Activated CD4-positive, alpha-beta T cell treated with anti-CD3 and anti-CD28 coated beads, Interleukin-2, amount 10 ng/mL, durations not matched to agents 7 days and 5 days (primary cell): ENCODE data around the gene ONECUT1. TPM values are rescaled to one million over a fixed set of nuclear protein-coding genes. Genes with fewer than 3 reads are reported as not detected.

Experiments used
- CTCF ChIA-PET: fragments of 350-600 bp; sonication (Branson Sonifier 250); formaldehyde crosslinking; loops from one replicate; lab custom pipeline; 2021; ENCODE audit warnings: antibody characterized with exemption; lab: Charles Lee
- POLR2A ChIA-PET: fragments of 350-600 bp; sonication (Branson Sonifier 250); formaldehyde crosslinking; loops from one replicate; lab custom pipeline; 2021; ENCODE audit warnings: antibody characterized with exemption; lab: Charles Lee
- DNase-seq: peaks from one replicate; pipeline ENCODE4 v3.0.0-alpha.2; 2020
- H3K27ac Mint-ChIP-seq: one replicate; pipeline ENCODE4 v1.8.0; 2021; ENCODE audit warnings: mild to moderate bottlenecking, moderate library complexity, mixed read lengths
- H3K27me3 Mint-ChIP-seq: one replicate; pipeline ENCODE4 v1.8.0; 2021; ENCODE audit warnings: mixed read lengths
- H3K36me3 Mint-ChIP-seq: one replicate; pipeline ENCODE4 v1.8.0; 2021; ENCODE audit warnings: low read depth, mixed read lengths
- H3K4me1 Mint-ChIP-seq: one replicate; pipeline ENCODE4 v1.8.0; 2021; ENCODE audit warnings: mixed read lengths
- H3K4me3 Mint-ChIP-seq: one replicate; pipeline ENCODE4 v1.8.0; 2021; ENCODE audit warnings: mild to moderate bottlenecking, moderate library complexity, mixed read lengths
- H3K9me3 Mint-ChIP-seq: one replicate; pipeline ENCODE4 v1.8.0; 2021; ENCODE audit warnings: mixed read lengths
- total RNA-seq, 2 experiments: library from RNA; stranded (reverse); gene quantifications; one replicate each; pipeline ENCODE4 v1.2.3, GENCODE V29; 2021

ONECUT1 gene
- total RNA-seq, 2 experiments from 2014 or later: not detected

DNA sequence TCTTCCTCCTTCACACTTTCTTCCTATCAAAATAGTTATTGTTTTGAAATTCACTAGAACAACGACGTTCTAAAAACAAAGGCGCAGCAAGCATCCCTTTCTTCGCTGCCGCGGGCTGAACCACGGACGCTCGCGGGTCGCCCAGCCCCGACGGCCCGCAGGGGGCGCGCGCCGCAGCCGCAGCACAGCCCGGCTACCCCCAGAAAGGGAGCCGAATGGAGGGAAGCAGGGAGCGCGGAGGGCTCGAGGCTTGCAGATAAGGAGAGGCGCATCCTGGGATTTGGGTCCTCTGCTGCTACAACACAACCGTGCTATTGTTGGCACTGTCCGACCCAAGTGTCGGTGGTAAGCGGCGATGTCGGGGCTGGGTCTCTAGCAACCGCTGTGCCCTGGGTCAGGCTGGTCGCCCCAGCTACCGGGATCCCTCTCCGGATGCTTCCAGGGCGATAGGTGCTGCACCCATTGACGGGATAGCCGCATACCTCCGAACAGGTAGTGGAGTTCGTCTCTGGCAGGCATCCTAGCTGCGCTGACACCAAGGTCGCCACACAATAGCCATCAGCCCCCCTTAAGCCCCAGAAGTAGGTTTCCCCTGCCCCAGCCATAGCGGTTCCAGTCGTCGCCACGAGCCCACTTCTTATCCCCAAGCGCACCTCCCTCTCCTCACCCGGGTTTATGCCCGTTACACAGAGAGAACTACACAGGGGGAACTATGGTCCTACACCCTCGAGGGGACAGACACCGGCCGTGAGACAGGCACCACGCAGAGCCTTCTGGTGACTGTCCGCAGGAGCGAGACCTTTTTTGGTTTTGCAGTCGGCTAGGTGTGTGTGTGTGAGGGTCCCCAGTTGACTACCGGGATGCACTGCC lies 6.0 kb downstream of the ONECUT1 start:
- ChIA-PET POLR2A (no interaction called here), CTCF (interaction anchor here (0.7 to 1.5 kb wide), 3 partner anchors 9 to 21 kb away, joined by 3 to 6 read pairs (median 4); no protein-coding TSS in a partner anchor)
- DNase-seq: no peak
- H3K9me3 Mint-ChIP-seq: no peaks in the 10 kb centered on the region
- no peak overlapping the region for H3K4me3 Mint-ChIP-seq
- H3K27ac Mint-ChIP-seq: peak overlapping the region; percentile 25
- H3K4me1 Mint-ChIP-seq: peaks cover 20% of the 10 kb centered on the region
- peaks cover 2% of the 10 kb centered on the region for H3K36me3 Mint-ChIP-seq
- H3K27me3 Mint-ChIP-seq: peaks cover 86% of the 10 kb centered on the region

DNA sequence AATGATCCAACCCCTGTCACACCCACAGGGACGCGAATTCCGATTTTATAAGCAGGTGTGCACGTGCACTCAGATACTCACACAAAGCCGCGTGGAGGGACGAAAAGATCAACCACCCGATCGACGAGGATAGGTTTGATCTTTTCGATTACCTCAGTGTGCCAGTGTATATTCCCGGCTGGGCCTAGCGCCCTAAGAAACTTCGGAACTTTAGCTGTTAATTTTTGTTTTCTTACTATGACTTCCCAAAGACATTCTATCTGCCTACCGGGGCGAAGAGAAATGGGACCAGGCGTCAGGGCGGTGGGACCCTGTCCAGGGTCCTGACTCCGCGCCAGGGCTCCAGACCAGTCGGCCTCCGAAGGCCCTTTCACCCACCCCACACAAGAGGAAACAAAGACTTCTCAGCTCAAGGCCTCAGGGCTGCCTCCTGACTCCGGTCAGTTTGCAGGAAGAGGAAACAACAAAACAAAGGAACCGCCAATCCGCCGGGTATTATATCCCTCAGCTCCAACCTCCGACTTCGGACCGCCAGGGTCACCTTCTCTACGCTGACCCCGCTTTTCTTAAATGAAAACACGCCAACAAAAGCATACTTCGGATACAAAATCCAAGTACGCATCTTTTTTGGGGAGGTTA lies 6.8 kb downstream of the ONECUT1 start:
- Mint-ChIP-seq H3K27me3 (peaks cover 82% of the 10 kb centered on the region), H3K4me1 (peaks cover 19% of the 10 kb centered on the region), H3K36me3 (peaks cover 2% of the 10 kb centered on the region), H3K27ac (peak overlapping the region; percentile 54), H3K9me3 (no peaks in the 10 kb centered on the region), H3K4me3 (no peak overlapping the region)
- no peak for DNase-seq
- POLR2A ChIA-PET: no interaction called here
- CTCF ChIA-PET: interaction anchor here (1.1 to 1.5 kb wide), 3 partner anchors 10 to 22 kb away, joined by 3 to 6 read pairs (median 4); no protein-coding TSS in a partner anchor

DNA sequence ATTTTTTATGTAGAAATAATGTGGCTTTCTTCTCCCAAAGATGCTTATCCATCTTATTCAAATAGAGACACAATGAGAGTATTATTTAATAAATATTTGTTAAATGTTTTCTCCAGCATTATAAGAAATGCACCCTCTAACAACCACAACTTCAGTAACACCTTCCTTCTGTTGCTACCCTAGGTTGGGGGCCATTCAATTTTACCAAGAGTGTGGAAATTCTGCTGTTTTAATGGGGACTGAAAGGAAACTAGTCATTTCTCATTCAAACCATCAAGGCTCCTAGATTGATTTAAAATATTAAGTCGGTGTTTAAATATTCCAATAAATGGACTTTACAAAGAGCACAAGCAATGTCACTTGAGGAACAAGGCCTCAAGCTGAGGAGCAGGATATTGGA lies 7.6 kb downstream of the ONECUT1 start:
- DNase-seq: no peak
- Mint-ChIP-seq H3K27me3 (peaks cover 81% of the 10 kb centered on the region), H3K36me3 (peaks cover 2% of the 10 kb centered on the region), H3K4me3 (no peak overlapping the region), H3K27ac (no peak overlapping the region), H3K4me1 (peaks cover 14% of the 10 kb centered on the region), H3K9me3 (no peaks in the 10 kb centered on the region)
- POLR2A ChIA-PET: no interaction called here
- CTCF ChIA-PET: interaction anchor here (1.1 to 1.5 kb wide), 3 partner anchors 11 to 23 kb away, joined by 3 to 6 read pairs (median 4); no protein-coding TSS in a partner anchor

DNA sequence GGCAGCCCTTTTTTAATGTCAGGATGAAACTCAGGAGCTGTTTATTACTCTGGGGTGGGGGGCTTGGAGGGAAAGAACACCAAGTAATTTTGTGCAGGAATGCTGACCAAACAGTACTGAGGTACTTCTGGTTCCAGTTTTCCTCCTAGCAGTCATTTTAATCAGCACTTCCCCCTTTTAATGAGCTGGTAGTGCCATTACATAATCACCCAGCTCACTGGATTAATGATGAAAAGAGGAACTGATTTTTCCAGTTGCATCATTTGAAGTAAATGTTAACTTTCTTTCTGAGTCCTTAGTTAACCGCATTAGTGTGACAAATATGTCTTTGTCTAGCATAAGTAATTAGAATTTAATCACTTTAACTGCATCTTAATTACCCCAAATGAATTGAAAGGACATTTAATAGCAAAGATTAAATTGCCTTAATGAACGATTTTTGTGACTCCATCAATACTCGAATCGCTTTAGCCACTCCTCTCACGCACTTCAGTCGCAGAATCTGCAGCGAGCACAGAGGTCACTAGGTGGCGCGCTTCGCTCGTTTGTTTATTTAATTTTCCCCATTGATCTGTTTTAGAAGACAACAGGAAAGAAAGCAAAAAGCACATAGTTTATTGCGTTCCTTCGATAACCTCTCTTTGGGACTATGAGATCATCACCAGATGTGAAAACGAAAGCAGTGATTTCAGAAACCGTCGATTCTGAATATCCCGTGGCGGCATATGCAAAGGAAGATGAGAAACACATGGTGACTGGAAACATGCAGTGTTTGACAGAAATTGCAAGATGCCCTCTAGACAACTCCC lies 9.8 kb downstream of the ONECUT1 start:
- Mint-ChIP-seq H3K4me3 (no peak overlapping the region), H3K27me3 (peaks cover 77% of the 10 kb centered on the region)
- POLR2A ChIA-PET: no interaction called here

DNA sequence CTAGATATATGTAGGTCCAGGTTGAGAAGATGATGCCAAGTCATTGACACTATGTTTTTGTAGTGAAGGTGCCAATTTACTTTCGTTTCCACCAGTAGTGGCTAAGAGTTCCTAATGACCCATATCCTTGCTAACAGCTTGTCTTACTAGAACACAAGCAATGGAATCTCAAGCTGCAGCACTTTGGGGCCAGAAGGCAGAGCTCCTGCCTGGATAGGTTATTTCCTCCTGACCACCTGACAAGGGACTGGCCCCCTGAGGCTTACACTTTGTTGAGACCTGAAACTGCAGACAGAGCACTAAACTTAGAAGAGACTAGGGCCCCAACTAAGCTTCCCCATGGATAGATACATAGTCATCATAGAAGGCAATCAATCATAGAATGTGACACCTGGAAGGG lies 11.7 kb downstream of the ONECUT1 start:
- Mint-ChIP-seq H3K36me3 (no peaks in the 10 kb centered on the region), H3K9me3 (no peaks in the 10 kb centered on the region), H3K27me3 (peaks cover 71% of the 10 kb centered on the region), H3K27ac (no peak overlapping the region), H3K4me3 (no peak overlapping the region), H3K4me1 (peaks cover 11% of the 10 kb centered on the region)
- no peak for DNase-seq
- CTCF ChIA-PET: interaction anchor here (0.6 to 1.5 kb wide), 2 partner anchors 13 to 1337 kb away, joined by 3 to 4 read pairs; no protein-coding TSS in a partner anchor
- POLR2A ChIA-PET: no interaction called here

More for the DNA sequence above, 9.8 kb downstream of the ONECUT1 start:
- H3K9me3 Mint-ChIP-seq: no peaks in the 10 kb centered on the region
- no peak overlapping the region for H3K27ac Mint-ChIP-seq
- peaks cover 14% of the 10 kb centered on the region for H3K4me1 Mint-ChIP-seq
- H3K36me3 Mint-ChIP-seq: no peaks in the 10 kb centered on the region
- CTCF ChIA-PET: no interaction called here
- DNase-seq: peak; percentile 75

DNA sequence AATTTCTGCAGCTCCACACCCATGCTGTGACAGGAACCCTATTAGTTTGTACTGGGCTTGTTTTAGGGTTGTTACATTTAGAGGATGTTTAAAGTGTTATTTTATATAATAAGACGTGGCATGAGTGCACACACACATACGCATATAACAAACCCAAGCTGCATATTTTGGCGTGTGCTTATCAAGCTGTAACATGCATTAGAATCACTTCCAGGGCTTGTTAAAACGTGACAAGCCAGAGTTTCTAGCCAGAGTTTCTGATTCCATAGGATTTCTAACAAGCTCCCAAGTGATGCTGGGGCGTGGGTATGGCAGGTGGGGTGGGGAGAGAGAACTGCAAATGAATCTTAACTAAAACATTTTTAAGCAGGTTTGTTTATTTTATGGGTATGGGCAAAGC lies 17.4 kb downstream of the ONECUT1 start:
- Mint-ChIP-seq H3K9me3 (no peaks in the 10 kb centered on the region), H3K4me1 (no peaks in the 10 kb centered on the region), H3K27ac (no peak overlapping the region), H3K36me3 (no peaks in the 10 kb centered on the region), H3K4me3 (no peak overlapping the region), H3K27me3 (peaks cover 60% of the 10 kb centered on the region)
- ChIA-PET POLR2A (no interaction called here), CTCF (no interaction called here)
- no peak for DNase-seq

DNA sequence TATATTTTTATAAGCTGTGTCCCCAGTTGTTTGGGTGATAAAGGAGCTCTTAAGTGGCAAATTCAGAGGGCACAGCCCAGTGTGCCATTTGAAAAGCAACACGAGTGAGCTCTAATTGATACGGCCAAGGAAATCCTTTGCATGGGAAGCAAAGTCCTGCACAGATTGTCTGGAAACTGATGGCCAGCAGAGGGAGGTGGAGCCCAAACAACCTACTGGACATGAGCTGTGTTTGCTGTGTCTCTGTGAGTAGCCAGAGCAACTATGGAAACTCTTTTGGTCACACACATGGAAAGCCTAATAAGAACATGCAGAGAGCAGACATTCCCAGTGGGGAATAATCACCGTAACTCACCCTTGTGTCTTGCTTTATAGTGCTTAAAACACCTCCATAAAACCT lies 24.4 kb downstream of the ONECUT1 start:
- Mint-ChIP-seq H3K9me3 (no peaks in the 10 kb centered on the region), H3K4me3 (no peak overlapping the region), H3K27ac (no peak overlapping the region), H3K27me3 (peaks cover 44% of the 10 kb centered on the region), H3K4me1 (no peaks in the 10 kb centered on the region), H3K36me3 (no peaks in the 10 kb centered on the region)
- no peak for DNase-seq
- CTCF ChIA-PET: interaction anchor here (1.3 to 1.4 kb wide), 2 partner anchors 13 to 434 kb away, joined by 4 read pairs; no protein-coding TSS in a partner anchor
- POLR2A ChIA-PET: no interaction called here

DNA sequence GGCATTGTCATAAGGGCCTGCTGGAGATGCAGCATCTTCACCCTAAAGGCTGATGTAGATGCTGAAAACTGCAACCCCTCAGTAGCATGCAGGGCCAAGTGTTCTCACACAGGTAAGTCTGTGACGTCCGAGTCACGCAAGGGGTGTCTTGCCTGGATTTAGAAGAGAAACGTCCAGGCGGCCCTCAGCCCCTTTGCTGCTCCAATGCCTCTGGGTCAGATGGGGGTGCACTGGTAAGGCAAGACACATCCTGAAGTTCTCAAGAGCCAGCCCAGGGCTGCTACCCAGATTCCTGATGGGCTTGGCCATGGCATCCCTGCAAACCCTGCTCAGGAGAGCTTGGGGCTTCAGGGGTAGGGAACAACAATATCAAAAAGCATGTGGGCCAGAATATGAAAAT lies 25.4 kb downstream of the ONECUT1 start:
- ChIA-PET CTCF (interaction anchor here (1.3 kb wide), 1 partner anchor 14 kb away, joined by 4 read pairs; no protein-coding TSS in a partner anchor), POLR2A (no interaction called here)
- H3K4me3 Mint-ChIP-seq: no peak overlapping the region
- H3K9me3 Mint-ChIP-seq: no peaks in the 10 kb centered on the region
- H3K27me3 Mint-ChIP-seq: peaks cover 38% of the 10 kb centered on the region
- H3K4me1 Mint-ChIP-seq: no peaks in the 10 kb centered on the region
- no peak overlapping the region for H3K27ac Mint-ChIP-seq
- no peaks in the 10 kb centered on the region for H3K36me3 Mint-ChIP-seq
- no peak for DNase-seq

DNA sequence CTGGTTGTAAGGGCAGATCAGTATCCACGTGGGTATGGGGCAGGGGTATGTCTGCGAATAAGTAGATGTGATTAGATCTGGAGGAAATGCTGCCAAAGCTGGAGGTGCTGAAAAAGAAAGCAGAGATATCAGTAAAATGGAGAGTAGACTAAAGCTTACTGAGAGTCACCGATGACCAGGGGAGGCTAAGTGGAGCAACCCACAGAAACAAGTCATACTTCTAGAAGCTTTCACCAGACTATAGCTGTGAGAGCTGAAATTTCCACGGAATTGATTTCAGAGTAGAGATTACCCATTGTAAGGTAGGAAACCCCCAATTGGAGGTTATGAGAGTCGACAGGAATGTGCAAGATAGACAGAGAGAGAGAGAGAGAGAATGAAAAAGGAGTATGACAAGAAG lies 27.5 kb downstream of the ONECUT1 start:
- ChIA-PET CTCF (no interaction called here), POLR2A (no interaction called here)
- Mint-ChIP-seq H3K4me1 (no peaks in the 10 kb centered on the region), H3K36me3 (no peaks in the 10 kb centered on the region), H3K27ac (no peak overlapping the region), H3K27me3 (peaks cover 34% of the 10 kb centered on the region), H3K9me3 (no peaks in the 10 kb centered on the region), H3K4me3 (no peak overlapping the region)
- no peak for DNase-seq

DNA sequence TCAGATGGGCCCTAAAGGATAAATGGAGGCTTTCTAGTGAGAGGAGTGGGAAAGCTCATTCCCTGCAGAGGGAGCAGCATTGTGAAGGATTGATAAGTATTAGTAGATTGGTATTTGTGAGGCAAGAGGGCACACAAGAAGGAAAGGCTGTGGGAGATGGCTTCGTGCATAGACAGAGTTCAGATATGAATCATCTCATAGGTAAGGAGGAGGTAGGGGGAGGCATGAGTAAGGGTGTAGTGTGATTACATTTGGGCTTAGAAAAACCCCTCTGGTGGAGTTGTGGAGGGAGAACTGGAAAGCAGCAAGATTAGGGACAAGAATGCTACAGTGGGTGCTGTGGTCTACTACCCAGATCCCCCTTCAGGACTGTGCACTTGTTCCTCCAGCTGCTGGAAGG lies 29.6 kb downstream of the ONECUT1 start:
- Mint-ChIP-seq H3K36me3 (no peaks in the 10 kb centered on the region), H3K4me1 (no peaks in the 10 kb centered on the region), H3K27me3 (peaks cover 43% of the 10 kb centered on the region), H3K4me3 (no peak overlapping the region), H3K9me3 (no peaks in the 10 kb centered on the region), H3K27ac (no peak overlapping the region)
- POLR2A ChIA-PET: no interaction called here
- DNase-seq: no peak
- CTCF ChIA-PET: no interaction called here

DNA sequence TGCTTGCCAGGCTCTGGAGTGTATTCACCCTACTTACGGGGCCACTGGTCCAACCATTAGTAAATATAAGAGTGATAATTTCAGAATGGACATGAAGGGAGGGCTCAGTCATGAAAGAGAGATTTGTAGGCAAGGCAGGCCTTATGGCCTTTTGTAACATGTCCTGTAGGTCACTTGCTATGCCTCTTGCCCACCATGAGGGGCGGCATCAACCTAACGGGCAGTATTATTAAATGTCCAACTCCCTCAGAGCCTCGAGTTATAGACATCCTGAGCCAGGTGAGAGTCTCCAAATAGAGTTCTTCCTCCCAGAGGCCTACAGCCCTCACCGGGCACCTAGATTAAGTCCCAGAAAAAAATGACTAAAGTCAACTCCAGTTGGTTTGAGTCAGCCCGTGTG lies 30.2 kb downstream of the ONECUT1 start:
- H3K4me3 Mint-ChIP-seq: no peak overlapping the region
- H3K36me3 Mint-ChIP-seq: no peaks in the 10 kb centered on the region
- ChIA-PET POLR2A (no interaction called here), CTCF (no interaction called here)
- H3K27ac Mint-ChIP-seq: no peak overlapping the region
- no peaks in the 10 kb centered on the region for H3K4me1 Mint-ChIP-seq
- DNase-seq: no peak
- H3K9me3 Mint-ChIP-seq: no peaks in the 10 kb centered on the region
- peaks cover 47% of the 10 kb centered on the region for H3K27me3 Mint-ChIP-seq

DNA sequence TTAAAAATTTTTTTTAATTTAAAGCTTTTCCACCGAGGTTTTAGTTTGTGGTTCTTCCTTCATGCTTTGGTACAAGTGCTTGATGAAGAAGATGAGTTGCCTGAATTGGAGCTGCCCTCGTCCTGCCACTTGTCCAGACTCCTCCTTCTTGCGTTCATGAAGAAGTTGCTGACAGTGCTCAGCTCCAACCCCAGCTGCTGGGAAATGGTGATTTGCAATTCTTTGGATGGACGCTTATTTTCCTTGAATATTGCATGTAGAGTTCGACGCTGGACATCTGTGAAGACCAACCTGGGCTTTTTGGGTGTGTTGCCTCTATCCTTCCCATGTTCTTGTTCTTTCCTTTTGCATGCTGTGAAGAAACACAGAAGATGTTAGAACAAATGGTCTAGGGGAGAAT lies 32.6 kb downstream of the ONECUT1 start:
- Mint-ChIP-seq H3K9me3 (no peaks in the 10 kb centered on the region), H3K27ac (no peak overlapping the region), H3K27me3 (peaks cover 56% of the 10 kb centered on the region), H3K4me3 (no peak overlapping the region), H3K4me1 (no peaks in the 10 kb centered on the region), H3K36me3 (no peaks in the 10 kb centered on the region)
- POLR2A ChIA-PET: no interaction called here
- no peak for DNase-seq
- CTCF ChIA-PET: interaction anchor here (1.3 kb wide), 1 partner anchor 501 kb away, joined by 3 read pairs; no protein-coding TSS in a partner anchor
